ENCODE results near the gene CD37. TPM values are rescaled to one million over a fixed set of nuclear protein-coding genes. Genes with fewer than 3 reads are reported as not detected.

CD37 gene
- total RNA-seq, 1 donor, result 0.36 TPM

- Histone ChIP-seq H3K36me3 (ENCODE audit: insufficient read depth, low read length) (no peaks in the 10 kb centered on the region), H3K4me2 (ENCODE audit: insufficient read depth, low read length) (no peak overlapping the region), H3K79me2 (ENCODE audit: insufficient read depth, low read length) (no peaks in the 10 kb centered on the region), H3K9me3 (ENCODE audit: low read depth, low read length) (peaks cover 3% of the 10 kb centered on the region), H3K27ac (ENCODE audit: low read depth, low read length) (no peak overlapping the region), H3K4me3 (ENCODE audit: insufficient read depth, low read length) (no peak overlapping the region), H3K27me3 (ENCODE audit: insufficient read depth, low read length) (peaks cover 3% of the 10 kb centered on the region), H2AFZ (ENCODE audit: low read length) (no peak overlapping the region), H4K20me1 (ENCODE audit: insufficient read depth, low read length) (no peaks in the 10 kb centered on the region), H3K4me1 (ENCODE audit: insufficient read depth, low read length) (no peaks in the 10 kb centered on the region)
- no peak for TF ChIP-seq CTCF (IDR thresholded peaks at IDR 0.05; ENCODE audit: extremely low read depth, low read depth, low read length)
- DNase-seq (ENCODE audit: insufficient read length, low spot score, missing footprints), result no peak
Measured at GRCh38 chr19:49383599-49383998, 48.4 kb downstream of the CD37 start.

- no peak for TF ChIP-seq CTCF (IDR thresholded peaks at IDR 0.05; ENCODE audit: extremely low read depth, low read depth, low read length)
- Histone ChIP-seq H3K4me2 (ENCODE audit: insufficient read depth, low read length) (no peak within 1 kb of the TSS), H3K4me3 (ENCODE audit: insufficient read depth, low read length) (no peak within 1 kb of the TSS), H3K36me3 (ENCODE audit: insufficient read depth, low read length) (no peaks in the 10 kb centered on the region), H2AFZ (ENCODE audit: low read length) (no peak within 1 kb of the TSS), H3K4me1 (ENCODE audit: insufficient read depth, low read length) (no peaks in the 10 kb centered on the region), H3K27me3 (ENCODE audit: insufficient read depth, low read length) (no peaks in the 10 kb centered on the region), H3K9me3 (ENCODE audit: low read depth, low read length) (no peaks in the 10 kb centered on the region), H3K27ac (ENCODE audit: low read depth, low read length) (no peak within 1 kb of the TSS), H3K79me2 (ENCODE audit: insufficient read depth, low read length) (no peaks in the 10 kb centered on the region), H4K20me1 (ENCODE audit: insufficient read depth, low read length) (no peaks in the 10 kb centered on the region)
- peak; percentile 68 for DNase-seq (ENCODE audit: insufficient read length, low spot score, missing footprints)
Measured at GRCh38 chr19:49387936-49388372, 52.7 kb downstream of the CD37 start, which contains the start of gene KASH5. Gene KASH5 (plus strand): TSS chr19:49388249. CDS start chr19:49390884, 2,635 bp downstream.

- no peak overlapping the region for H3K4me3 ChIP-seq (ENCODE audit: insufficient read depth, low read length)
- no peaks in the 10 kb centered on the region for H3K27me3 ChIP-seq (ENCODE audit: insufficient read depth, low read length)
- H3K9me3 ChIP-seq (ENCODE audit: low read depth, low read length), result no peaks in the 10 kb centered on the region
- peak; percentile 37 for DNase-seq (ENCODE audit: insufficient read length, low spot score, missing footprints)
- no peaks in the 10 kb centered on the region for H3K79me2 ChIP-seq (ENCODE audit: insufficient read depth, low read length)
- H4K20me1 ChIP-seq (ENCODE audit: insufficient read depth, low read length), result no peaks in the 10 kb centered on the region
- no peak for TF ChIP-seq CTCF (IDR thresholded peaks at IDR 0.05; ENCODE audit: extremely low read depth, low read depth, low read length)
- no peaks in the 10 kb centered on the region for H3K4me1 ChIP-seq (ENCODE audit: insufficient read depth, low read length)
- no peak overlapping the region for H3K27ac ChIP-seq (ENCODE audit: low read depth, low read length)
- H3K36me3 ChIP-seq (ENCODE audit: insufficient read depth, low read length), result no peaks in the 10 kb centered on the region
- no peak overlapping the region for H3K4me2 ChIP-seq (ENCODE audit: insufficient read depth, low read length)
- H2AFZ ChIP-seq (ENCODE audit: low read length), result no peak overlapping the region
Measured at GRCh38 chr19:49389406-49389805, 54.2 kb downstream of the CD37 start.

Small RNA genes lying within 50 kb of the gene (small RNA-seq; reads per million reads assigned to genes)
- not detected for gene MIR4324

Other genes with a start within 250 kb of the CD37 start
- gene SNRNP70, start 250.0 kb upstream of the CD37 start, total RNA-seq, result 105 and 111 TPM in 2 replicates
- 5.6 and 6.2 TPM in 2 replicates for gene LIN7B, start 221.0 kb upstream of the CD37 start, total RNA-seq
- gene C19orf73, start 216.3 kb upstream of the CD37 start, total RNA-seq, result 0.36 TPM in 1 of 2 replicates, not detected in the other
- gene PPFIA3, start 215.9 kb upstream of the CD37 start, total RNA-seq, result 1.1 and 1.2 TPM in 2 replicates
- gene HRC, start 180.0 kb upstream of the CD37 start, total RNA-seq, result not detected in 2 replicates
- gene TRPM4, start 177.6 kb upstream of the CD37 start, total RNA-seq, result 15.9 and 20.6 TPM in 2 replicates
- gene SLC6A16, start 10.2 kb upstream of the CD37 start, total RNA-seq, result 0.72 and 1.2 TPM in 2 replicates
- 40.1 and 41.3 TPM in 2 replicates for gene TEAD2, start 27.0 kb downstream of the CD37 start, total RNA-seq
- gene DKKL1, start 28.5 kb downstream of the CD37 start, total RNA-seq, result 0.36 TPM in 1 of 2 replicates, not detected in the other
- gene KASH5, start 52.8 kb downstream of the CD37 start, total RNA-seq, result not detected in 2 replicates
- not detected in 2 replicates for gene PTH2, start 88.0 kb downstream of the CD37 start, total RNA-seq
- not detected in 2 replicates for gene GFY, start 90.0 kb downstream of the CD37 start, total RNA-seq
- under 0.01 TPM in 2 replicates for gene SLC17A7, start 106.1 kb downstream of the CD37 start, total RNA-seq
- 79.3 and 80.7 TPM in 2 replicates for gene PIH1D1, start 116.4 kb downstream of the CD37 start, total RNA-seq
- gene ALDH16A1, start 117.8 kb downstream of the CD37 start, total RNA-seq, result 26.4 and 32.7 TPM in 2 replicates
- gene FLT3LG, start 138.8 kb downstream of the CD37 start, total RNA-seq, result 4.3 and 6.5 TPM in 2 replicates
- gene RPL13A, start 152.2 kb downstream of the CD37 start, total RNA-seq, result 2,082 and 2,185 TPM in 2 replicates
- 2,306 and 3,079 TPM in 2 replicates for gene RPS11, start 161.0 kb downstream of the CD37 start, total RNA-seq
- gene FCGRT, start 177.3 kb downstream of the CD37 start, total RNA-seq, result 67.5 and 75.6 TPM in 2 replicates
- 346 and 377 TPM in 2 replicates for gene RCN3, start 192.6 kb downstream of the CD37 start, total RNA-seq
- gene NOSIP, start 245.2 kb downstream of the CD37 start, total RNA-seq, result 57.5 and 68.0 TPM in 2 replicates
- under 0.01 and 0.29 TPM in 2 replicates for gene PRRG2, start 245.9 kb downstream of the CD37 start, total RNA-seq

Measured in osteoblast (primary cell).